HEK293T (cell line): ENCODE data around the gene SLC22A16.

Source experiments
- BHLHE40 ChIP-seq: fragments of 450-650 bp; IDR thresholded peaks from 2 replicates; pipeline ENCODE4 v1.6.1; 2016; ENCODE audit warnings: mild to moderate bottlenecking, moderate library complexity, borderline replicate concordance
- FOXM1 ChIP-seq: fragments of 450-650 bp; IDR thresholded peaks from 2 replicates; pipeline ENCODE4 v1.6.1; 2017; ENCODE audit warnings: mild to moderate bottlenecking, borderline replicate concordance
- NFRKB ChIP-seq: fragments of 450-650 bp; IDR thresholded peaks from 2 replicates; pipeline ENCODE4 v1.6.1; 2016; ENCODE audit warnings: mild to moderate bottlenecking, moderate library complexity
- SP1 ChIP-seq: fragments of 450-650 bp; IDR thresholded peaks from 2 replicates; pipeline ENCODE4 v1.6.1; 2017
- ZNF384 ChIP-seq: fragments of 450-650 bp; IDR thresholded peaks from 2 replicates; pipeline ENCODE4 v1.6.1; 2016

- TF ChIP-seq BHLHE40 (no peak), SP1 (no peak), FOXM1 (no peak), NFRKB (no peak), ZNF384 (no peak)
These were observed 81.2 kb downstream of the SLC22A16 start for GRCh38 chr6:110395221-110395620.
